Pancreas (tissue), 10 donors: ENCODE data around the gene ATOX1. TPM values are rescaled to one million over a fixed set of nuclear protein-coding genes. Genes with fewer than 3 reads are reported as not detected.

Experiments used
- ATAC-seq, 4 donors: fragments of 200-7000 bp; cut with Tn5 transposase; one replicate each; pipeline versions ENCODE4 v1.8.0 to v1.9.1; 2020; ENCODE audit warnings: mild to moderate bottlenecking in 4 of 4, moderate library complexity in 4 of 4
- DNase-seq, 6 donors: peaks; one replicate each; pipeline ENCODE4 v3.0.0-alpha.2; 2020
- FAIRE-seq: peaks from 2 replicates; lab custom pipeline; 2012; peaks lifted over from hg19 to GRCh38; lab: Jason Lieb, UNC
- H3K27ac ChIP-seq, 4 donors: fragments of 200-600 bp; sonication (generic); 1 replicate in 3 of 4; 2 replicates in 1 of 4; pipeline versions ENCODE4 v1.5.0 to v1.8.0; 2020
- H3K27me3 ChIP-seq, 4 donors: fragments of 200-600 bp; one replicate each; pipeline ENCODE4 v1.8.0; 2021
- H3K36me3 ChIP-seq, 3 donors: fragments of 200-600 bp; sonication (generic) in 1 of 3; one replicate each; pipeline versions ENCODE4 v1.5.0 to v1.8.0; 2020 to 2021
- H3K4me1 ChIP-seq, 3 donors: fragments of 200-600 bp; one replicate each; pipeline ENCODE4 v1.8.0; 2021
- H3K4me3 ChIP-seq, 4 donors: fragments of 200-600 bp; sonication (generic) in 2 of 4; one replicate each; pipeline versions ENCODE4 v1.5.0 to v1.8.0; 2020 to 2021
- H3K9me3 ChIP-seq, 4 donors: fragments of 200-600 bp; one replicate each; pipeline ENCODE4 v1.8.0; 2021
- CTCF ChIP-seq, 4 donors: fragments of 200-600 bp; sonication (generic) in 3 of 4; IDR thresholded peaks; one replicate each; pipeline versions ENCODE4 v1.5.0 to v1.8.0; 2021; ENCODE audit warnings: antibody characterized with exemption in 4 of 4
- WGBS, 2 donors: extraction: QIAGEN DNeasy Blood & Tissue Kit; methylation state at CpG; one replicate each; pipeline ENCODE4 v1.1.7; 2013; 5-methylcytosine and 5-hydroxymethylcytosine counted together
- intact Hi-C, 3 donors: fragments of 100-400 bp; cut with DNase I; formaldehyde crosslinking; loops; one replicate each; pipeline versions ENCODE4 v1.11.1 to v1.14.2; 2022
- polyA plus RNA-seq, 2 donors: library from polyadenylated mRNA; stranded (reverse); fragments of 200-250 nt; gene quantifications; one replicate each; pipeline ENCODE4 v1.2.3, GENCODE V29; 2013
- total RNA-seq, 6 donors: library from RNA; stranded (reverse); fragmentation: NEBNext Ultra II Directional in 4 of 6; extraction: Animal tissue kit (Norgen Biotek cat#: 25700) in 4 of 6; gene quantifications; one replicate each; pipeline versions ENCODE4 v1.2.1 to v1.2.4, GENCODE V29; 2021 to 2023
- donor health status: healthy with polysubstance abuse.
- donor health status: DM: no; HTN: no; CAD: no; lungs with moderate emphysema.
- donor health status: DM: no; HTN: no; CAD: no.
- donor health status: control.
- donor health status: control.
- donor health status: Bipolar disorder and iron deficiency.
- donor health status: DM: yes; HTN: yes; CAD: no.
- donor health status: DM: no; HTN: no; CAD: no.
- donor health status: DM: no; HTN: no; CAD: no.
- donor health status: DM: yes; HTN: yes; CAD: no.

Gene ATOX1
- total and polyA plus RNA-seq, 8 donors, result 12.9 to 63.2 (median 23.2) TPM

GRCh38 chr5:151694035-151694485 is 64.4 kb downstream of the ATOX1 start:
- no peak overlapping the region for H3K27ac ChIP-seq
- H3K36me3 ChIP-seq, result no peaks in the 10 kb centered on the region
- intact Hi-C loops, result no loop called here
- no peak for TF ChIP-seq CTCF (IDR thresholded peaks at IDR 0.05)
- no peaks in the 10 kb centered on the region for H3K9me3 ChIP-seq
- DNase-seq, result no peak
- ATAC-seq, result no peak
- H3K4me1 ChIP-seq, result no peaks in the 10 kb centered on the region
- no peak for FAIRE-seq
- H3K4me3 ChIP-seq, result no peak overlapping the region
- 65 to 71% methylated on average over 3 of the region's 3 CpGs for WGBS, 2 donors
- H3K27me3 ChIP-seq, result no peaks in the 10 kb centered on the region

Other genes with a start within 250 kb of the ATOX1 start
- gene FAT2, start 167.3 kb downstream of the ATOX1 start, total RNA-seq, result under 1 TPM in 3 of 6 donors, not detected in 3; under 0.01 to 0.06 (median 0.06) TPM
- under 1 TPM in 1 of 2 donors, not detected in 1; under 0.01 TPM for gene FAT2, start 167.3 kb downstream of the ATOX1 start, polyA plus RNA-seq
- 100 to 1,000 TPM in 3 of 6 donors, 10 to 100 TPM in 3; 35.5 to 608 (median 86.6) TPM for gene SPARC, start 71.7 kb downstream of the ATOX1 start, total RNA-seq
- 10 to 100 TPM; 27.2 to 57.1 TPM for gene SPARC, start 71.7 kb downstream of the ATOX1 start, polyA plus RNA-seq
- gene G3BP1, start 13.3 kb upstream of the ATOX1 start, total RNA-seq, result 10 to 100 TPM; 43.3 to 94.8 (median 75.0) TPM
- gene G3BP1, start 13.3 kb upstream of the ATOX1 start, polyA plus RNA-seq, result 10 to 100 TPM in 1 of 2 donors, 1 to 10 TPM in 1; 7.8 to 15.6 TPM
- gene GLRA1, start 166.2 kb upstream of the ATOX1 start, total RNA-seq, result 1 to 10 TPM in 1 of 6 donors, under 1 TPM in 3, not detected in 2; 0.47 to 1.1 (median 0.76) TPM
- under 1 TPM; 0.08 to 0.85 TPM for gene GLRA1, start 166.2 kb upstream of the ATOX1 start, polyA plus RNA-seq